WTC11 (cell line): ENCODE measurements around the gene PCSK9. TPM values are rescaled to one million over a fixed set of nuclear protein-coding genes. Genes with fewer than 3 reads are reported as not detected.

Experiments used
- ATAC-seq: fragments of 200-7000 bp; cut with Tn5 transposase; 2 replicates; pipeline ENCODE4 v1.10.0; 2021; ENCODE audit warnings: mild to moderate bottlenecking, moderate library complexity
- CTCF ChIA-PET: fragments of 300-600 bp; sonication (Branson Sonifier 250); formaldehyde crosslinking; loops from one replicate; lab custom pipeline; 2021; ENCODE audit warnings: antibody characterized with exemption; lab: Charles Lee
- POLR2A ChIA-PET: fragments of 350-600 bp; sonication (Branson Sonifier 250); formaldehyde crosslinking; loops from one replicate; lab custom pipeline; 2021; ENCODE audit warnings: antibody characterized with exemption; lab: Charles Lee
- DNase-seq: peaks from one replicate; pipeline ENCODE4 v3.0.0; 2021; ENCODE audit warnings: low spot score
- H3K27ac Mint-ChIP-seq: 2 replicates; pipeline ENCODE4 v1.8.0; 2021; ENCODE audit warnings: mixed read lengths
- H3K27me3 Mint-ChIP-seq: 2 replicates; pipeline ENCODE4 v1.8.0; 2021; ENCODE audit warnings: low read depth, mild to moderate bottlenecking, moderate library complexity, mixed read lengths
- H3K36me3 Mint-ChIP-seq: 2 replicates; pipeline ENCODE4 v1.8.0; 2021; ENCODE audit warnings: mixed read lengths
- H3K4me1 Mint-ChIP-seq: 2 replicates; pipeline ENCODE4 v1.8.0; 2022; ENCODE audit warnings: mixed read lengths
- H3K4me3 Mint-ChIP-seq: 2 replicates; pipeline ENCODE4 v1.8.0; 2021; ENCODE audit warnings: mild to moderate bottlenecking, moderate library complexity, mixed read lengths
- H3K9me3 Mint-ChIP-seq: 2 replicates; pipeline ENCODE4 v1.8.0; 2021; ENCODE audit warnings: mixed read lengths
- CREB1 ChIP-seq: sonication (generic); formaldehyde crosslinking; IDR thresholded peaks from 2 replicates; pipeline ENCODE4 v1.8.0; 2023; ENCODE audit warnings: mild to moderate bottlenecking, missing genetic modification reagents
- ELF4 ChIP-seq: sonication (generic); formaldehyde crosslinking; IDR thresholded peaks from 2 replicates; pipeline ENCODE4 v1.8.1; 2022; ENCODE audit warnings: low read depth, mild to moderate bottlenecking, moderate library complexity, missing genetic modification reagents
- ESRRA ChIP-seq: sonication (generic); formaldehyde crosslinking; IDR thresholded peaks from 2 replicates; pipeline ENCODE4 v1.8.1; 2022; ENCODE audit warnings: mild to moderate bottlenecking, missing genetic modification reagents, borderline replicate concordance
- ETV6 ChIP-seq: sonication (generic); formaldehyde crosslinking; IDR thresholded peaks from 2 replicates; pipeline ENCODE4 v1.8.1; 2022; ENCODE audit warnings: mild to moderate bottlenecking, missing genetic modification reagents
- GRHL2 ChIP-seq: fragments of 250-450 bp; sonication (Bioruptor Pico); IDR thresholded peaks from 2 replicates; pipeline ENCODE4 v1.8.0; 2022; ENCODE audit warnings: mild to moderate bottlenecking, moderate library complexity; ENCODE audit not compliant: insufficient replicate concordance, severe bottlenecking
- GTF2I ChIP-seq: fragments of 250-450 bp; sonication (Bioruptor Pico); conservative IDR thresholded peaks from 2 replicates; pipeline ENCODE4 v1.4.0; 2021; ENCODE audit warnings: mild to moderate bottlenecking
- JAZF1 ChIP-seq: fragments of 250-450 bp; sonication (Bioruptor Pico); IDR thresholded peaks from 2 replicates; pipeline ENCODE4 v1.9.0; 2021; ENCODE audit warnings: moderate library complexity, mild to moderate bottlenecking, inconsistent platforms
- KAT7 ChIP-seq: sonication (generic); formaldehyde crosslinking; IDR thresholded peaks from 2 replicates; pipeline ENCODE4 v1.8.1; 2023; ENCODE audit warnings: missing genetic modification reagents, mild to moderate bottlenecking, borderline replicate concordance
- NFATC4 ChIP-seq: fragments of 250-450 bp; sonication (Bioruptor Pico); IDR thresholded peaks from 2 replicates; pipeline ENCODE4 v1.9.0; 2021; ENCODE audit warnings: mild to moderate bottlenecking
- OVOL2 ChIP-seq: fragments of 250-450 bp; sonication (Bioruptor Pico); IDR thresholded peaks from 2 replicates; pipeline ENCODE4 v1.9.0; 2021; ENCODE audit warnings: mild to moderate bottlenecking, borderline replicate concordance
- PRRX2 ChIP-seq: fragments of 250-450 bp; sonication (Bioruptor Pico); IDR thresholded peaks from 2 replicates; pipeline ENCODE4 v1.8.0; 2021; ENCODE audit warnings: mild to moderate bottlenecking
- SP1 ChIP-seq: sonication (generic); formaldehyde crosslinking; conservative IDR thresholded peaks from 2 replicates; pipeline ENCODE4 v1.8.1; 2022; ENCODE audit warnings: missing genetic modification reagents
- TP53 ChIP-seq: sonication (generic); formaldehyde crosslinking; IDR thresholded peaks from 2 replicates; pipeline ENCODE4 v1.8.1; 2023; ENCODE audit warnings: mild to moderate bottlenecking, missing genetic modification reagents
- ZNF138 ChIP-seq: sonication (generic); formaldehyde crosslinking; conservative IDR thresholded peaks from 2 replicates; pipeline ENCODE4 v1.8.1; 2022; ENCODE audit warnings: mild to moderate bottlenecking, moderate library complexity, missing genetic modification reagents
- ZNF396 ChIP-seq: fragments of 250-450 bp; sonication (Bioruptor Pico); IDR thresholded peaks from 2 replicates; pipeline ENCODE4 v1.8.0; 2021; ENCODE audit warnings: mild to moderate bottlenecking, moderate library complexity, borderline replicate concordance
- total RNA-seq: library from RNA; stranded (reverse); gene quantifications from 3 replicates; pipeline ENCODE4 v1.2.3, GENCODE V29; 2021
- TF ChIP-seq, protein P1 (sequence below): fragments of 250-450 bp; sonication (Bioruptor Pico); conservative IDR thresholded peaks from 2 replicates; pipeline ENCODE4 v1.9.0; 2021; ENCODE audit warnings: mild to moderate bottlenecking
- TF ChIP-seq, protein P2 (sequence below): sonication (generic); formaldehyde crosslinking; conservative IDR thresholded peaks from 2 replicates; pipeline ENCODE4 v1.8.1; 2022; ENCODE audit warnings: mild to moderate bottlenecking, missing genetic modification reagents
- TF ChIP-seq, protein P3 (sequence below): sonication (generic); formaldehyde crosslinking; IDR thresholded peaks from 2 replicates; pipeline ENCODE4 v1.8.0; 2023; ENCODE audit warnings: missing genetic modification reagents, mild to moderate bottlenecking, borderline replicate concordance
- TF ChIP-seq, protein P4 (sequence below): sonication (generic); formaldehyde crosslinking; IDR thresholded peaks from 2 replicates; pipeline ENCODE4 v1.8.1; 2023; ENCODE audit warnings: mild to moderate bottlenecking, moderate library complexity, missing genetic modification reagents
- TF ChIP-seq, protein P5 (sequence below): fragments of 250-450 bp; sonication (Bioruptor Pico); IDR thresholded peaks from 2 replicates; pipeline ENCODE4 v1.8.0; 2021; ENCODE audit warnings: mild to moderate bottlenecking
- TF ChIP-seq, protein P6 (sequence below): sonication (generic); formaldehyde crosslinking; IDR thresholded peaks from 2 replicates; pipeline ENCODE4 v1.8.1; 2023; ENCODE audit warnings: mild to moderate bottlenecking, missing genetic modification reagents, moderate library complexity

PCSK9 gene
- total RNA-seq, 1 experiment from 2014 or later: 73.2 TPM

DNA sequence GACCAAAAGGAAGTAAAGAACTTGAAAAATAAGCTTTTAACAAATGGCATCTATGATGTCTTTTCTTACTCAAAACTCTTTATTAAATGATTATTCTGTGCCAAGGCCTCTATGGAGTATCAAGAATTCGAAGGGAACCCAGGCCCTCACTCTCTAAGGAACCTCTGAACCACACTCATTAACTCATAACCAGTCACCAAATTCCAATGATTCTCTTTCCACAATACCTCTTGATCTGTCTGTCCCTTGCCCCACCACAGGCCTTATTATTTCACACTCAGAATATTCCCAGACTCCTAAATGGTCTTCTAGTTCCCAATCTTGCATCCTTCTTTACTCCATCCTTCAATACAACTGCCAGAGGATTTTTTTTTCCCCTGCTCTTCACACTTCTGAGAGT, 37.0 kb downstream of the PCSK9 start:
- H3K36me3 Mint-ChIP-seq: peaks cover 69% of the 10 kb centered on the region
- TF ChIP-seq, protein P1, sequence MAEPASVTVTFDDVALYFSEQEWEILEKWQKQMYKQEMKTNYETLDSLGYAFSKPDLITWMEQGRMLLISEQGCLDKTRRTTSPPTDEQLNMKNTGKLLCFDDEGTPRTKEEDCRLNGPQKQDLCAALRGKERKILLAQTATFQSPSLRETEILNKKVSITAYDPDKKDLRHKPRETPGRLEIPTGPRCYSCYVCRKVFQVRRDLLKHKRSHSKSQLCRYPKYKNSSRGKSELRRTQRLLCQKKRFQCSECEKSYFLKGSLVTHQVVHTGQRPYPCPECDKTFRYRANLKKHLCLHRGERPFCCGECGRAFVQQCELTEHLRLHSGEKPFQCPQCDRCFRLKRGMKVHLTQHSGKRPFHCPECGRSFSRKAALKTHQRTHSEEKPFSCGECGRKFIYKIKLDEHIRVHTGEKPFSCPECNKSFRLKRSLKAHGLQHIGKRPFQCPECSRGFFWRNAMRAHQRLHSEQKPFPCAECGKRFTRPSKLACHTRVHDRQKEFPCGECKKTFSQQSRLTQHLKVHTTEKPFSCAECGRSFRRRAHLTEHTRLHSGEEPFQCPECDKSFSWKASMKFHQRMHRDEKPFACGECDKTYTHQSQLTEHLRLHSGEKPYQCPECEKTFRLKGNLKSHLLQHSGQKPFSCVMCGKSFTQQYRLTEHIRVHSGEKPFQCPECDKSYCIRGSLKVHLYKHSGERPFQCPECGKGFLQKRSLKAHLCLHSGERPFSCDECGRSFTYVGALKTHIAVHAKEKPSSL (CRISPR knock-in tag): no peak
- TF ChIP-seq, protein P2, sequence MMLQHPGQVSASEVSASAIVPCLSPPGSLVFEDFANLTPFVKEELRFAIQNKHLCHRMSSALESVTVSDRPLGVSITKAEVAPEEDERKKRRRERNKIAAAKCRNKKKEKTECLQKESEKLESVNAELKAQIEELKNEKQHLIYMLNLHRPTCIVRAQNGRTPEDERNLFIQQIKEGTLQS (CRISPR knock-in tag): no peak
- no peak for TF ChIP-seq SP1 (CRISPR knock-in tag)
- no peak for TF ChIP-seq ETV6 (CRISPR knock-in tag)
- TF ChIP-seq OVOL2 (CRISPR knock-in tag): no peak
- TF ChIP-seq, all 79 proteins: peak for 0
- DNase-seq (no peak), ATAC-seq (no peak)
- H3K27me3 Mint-ChIP-seq: no peaks in the 10 kb centered on the region
- no peaks in the 10 kb centered on the region for H3K9me3 Mint-ChIP-seq
- ChIA-PET CTCF (no interaction called here), POLR2A (no interaction called here)
- H3K4me1 Mint-ChIP-seq: no peaks in the 10 kb centered on the region
- H3K4me3 Mint-ChIP-seq: no peak overlapping the region
- H3K27ac Mint-ChIP-seq: no peak overlapping the region

DNA sequence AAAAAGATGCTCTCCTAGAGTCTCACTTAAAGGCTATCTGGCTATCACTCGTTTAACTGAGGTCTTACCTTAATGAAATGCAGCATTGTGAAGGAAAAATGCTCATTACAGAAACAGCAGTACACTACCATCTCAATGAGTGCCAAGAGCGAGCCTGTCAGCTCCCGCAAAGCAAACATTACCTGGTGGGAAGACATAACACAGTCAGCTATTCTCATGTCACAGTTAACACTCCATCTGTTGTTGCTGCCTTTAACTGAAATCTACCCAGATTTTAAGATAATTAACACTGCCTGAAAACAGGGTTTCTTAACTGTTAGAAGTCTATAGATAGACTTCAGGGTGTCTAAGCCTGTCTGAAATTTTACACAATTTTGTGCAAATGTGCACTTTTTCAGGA, 39.1 kb downstream of the PCSK9 start:
- Mint-ChIP-seq H3K27me3 (no peaks in the 10 kb centered on the region), H3K4me3 (no peak overlapping the region), H3K4me1 (no peaks in the 10 kb centered on the region), H3K36me3 (peaks cover 64% of the 10 kb centered on the region), H3K27ac (no peak overlapping the region), H3K9me3 (no peaks in the 10 kb centered on the region)
- ChIA-PET POLR2A (no interaction called here), CTCF (no interaction called here)
- no peak for ATAC-seq
- no peak for TF ChIP-seq ESRRA (CRISPR knock-in tag)
- no peak for TF ChIP-seq GTF2I (CRISPR knock-in tag)
- TF ChIP-seq PRRX2 (CRISPR knock-in tag): no peak
- TF ChIP-seq ZNF138 (CRISPR knock-in tag): no peak
- no peak for TF ChIP-seq CREB1 (CRISPR knock-in tag)
- no peak for TF ChIP-seq ELF4
- DNase-seq: no peak

DNA sequence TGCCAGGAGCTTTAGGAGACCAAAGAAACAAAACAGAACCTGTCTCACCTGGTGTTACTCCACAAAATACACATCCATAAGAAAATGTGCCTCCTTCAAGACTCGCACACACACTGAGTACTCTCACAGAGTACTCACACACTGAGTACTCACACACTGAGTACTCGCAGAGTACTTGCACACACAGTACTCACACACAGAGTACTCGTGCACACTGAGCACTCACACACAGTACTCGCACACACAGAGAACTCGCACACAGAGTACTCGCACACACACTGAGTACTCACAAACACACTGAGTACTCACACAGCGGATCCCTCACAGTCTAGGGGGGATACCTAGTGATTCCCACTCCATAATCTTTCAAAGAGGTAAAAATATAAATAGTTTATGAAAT, 40.3 kb downstream of the PCSK9 start:
- no peaks in the 10 kb centered on the region for H3K4me1 Mint-ChIP-seq
- no peak for DNase-seq
- TF ChIP-seq KAT7 (CRISPR knock-in tag) (no peak), ESRRA (CRISPR knock-in tag) (no peak), GRHL2 (no peak), ZNF396 (CRISPR knock-in tag) (no peak), ZNF138 (CRISPR knock-in tag) (no peak), TP53 (CRISPR knock-in tag) (no peak), NFATC4 (CRISPR knock-in tag) (no peak), JAZF1 (CRISPR knock-in tag) (no peak)
- TF ChIP-seq, protein P3, sequence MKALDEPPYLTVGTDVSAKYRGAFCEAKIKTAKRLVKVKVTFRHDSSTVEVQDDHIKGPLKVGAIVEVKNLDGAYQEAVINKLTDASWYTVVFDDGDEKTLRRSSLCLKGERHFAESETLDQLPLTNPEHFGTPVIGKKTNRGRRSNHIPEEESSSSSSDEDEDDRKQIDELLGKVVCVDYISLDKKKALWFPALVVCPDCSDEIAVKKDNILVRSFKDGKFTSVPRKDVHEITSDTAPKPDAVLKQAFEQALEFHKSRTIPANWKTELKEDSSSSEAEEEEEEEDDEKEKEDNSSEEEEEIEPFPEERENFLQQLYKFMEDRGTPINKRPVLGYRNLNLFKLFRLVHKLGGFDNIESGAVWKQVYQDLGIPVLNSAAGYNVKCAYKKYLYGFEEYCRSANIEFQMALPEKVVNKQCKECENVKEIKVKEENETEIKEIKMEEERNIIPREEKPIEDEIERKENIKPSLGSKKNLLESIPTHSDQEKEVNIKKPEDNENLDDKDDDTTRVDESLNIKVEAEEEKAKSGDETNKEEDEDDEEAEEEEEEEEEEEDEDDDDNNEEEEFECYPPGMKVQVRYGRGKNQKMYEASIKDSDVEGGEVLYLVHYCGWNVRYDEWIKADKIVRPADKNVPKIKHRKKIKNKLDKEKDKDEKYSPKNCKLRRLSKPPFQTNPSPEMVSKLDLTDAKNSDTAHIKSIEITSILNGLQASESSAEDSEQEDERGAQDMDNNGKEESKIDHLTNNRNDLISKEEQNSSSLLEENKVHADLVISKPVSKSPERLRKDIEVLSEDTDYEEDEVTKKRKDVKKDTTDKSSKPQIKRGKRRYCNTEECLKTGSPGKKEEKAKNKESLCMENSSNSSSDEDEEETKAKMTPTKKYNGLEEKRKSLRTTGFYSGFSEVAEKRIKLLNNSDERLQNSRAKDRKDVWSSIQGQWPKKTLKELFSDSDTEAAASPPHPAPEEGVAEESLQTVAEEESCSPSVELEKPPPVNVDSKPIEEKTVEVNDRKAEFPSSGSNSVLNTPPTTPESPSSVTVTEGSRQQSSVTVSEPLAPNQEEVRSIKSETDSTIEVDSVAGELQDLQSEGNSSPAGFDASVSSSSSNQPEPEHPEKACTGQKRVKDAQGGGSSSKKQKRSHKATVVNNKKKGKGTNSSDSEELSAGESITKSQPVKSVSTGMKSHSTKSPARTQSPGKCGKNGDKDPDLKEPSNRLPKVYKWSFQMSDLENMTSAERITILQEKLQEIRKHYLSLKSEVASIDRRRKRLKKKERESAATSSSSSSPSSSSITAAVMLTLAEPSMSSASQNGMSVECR (CRISPR knock-in tag): no peak
- TF ChIP-seq, protein P4, sequence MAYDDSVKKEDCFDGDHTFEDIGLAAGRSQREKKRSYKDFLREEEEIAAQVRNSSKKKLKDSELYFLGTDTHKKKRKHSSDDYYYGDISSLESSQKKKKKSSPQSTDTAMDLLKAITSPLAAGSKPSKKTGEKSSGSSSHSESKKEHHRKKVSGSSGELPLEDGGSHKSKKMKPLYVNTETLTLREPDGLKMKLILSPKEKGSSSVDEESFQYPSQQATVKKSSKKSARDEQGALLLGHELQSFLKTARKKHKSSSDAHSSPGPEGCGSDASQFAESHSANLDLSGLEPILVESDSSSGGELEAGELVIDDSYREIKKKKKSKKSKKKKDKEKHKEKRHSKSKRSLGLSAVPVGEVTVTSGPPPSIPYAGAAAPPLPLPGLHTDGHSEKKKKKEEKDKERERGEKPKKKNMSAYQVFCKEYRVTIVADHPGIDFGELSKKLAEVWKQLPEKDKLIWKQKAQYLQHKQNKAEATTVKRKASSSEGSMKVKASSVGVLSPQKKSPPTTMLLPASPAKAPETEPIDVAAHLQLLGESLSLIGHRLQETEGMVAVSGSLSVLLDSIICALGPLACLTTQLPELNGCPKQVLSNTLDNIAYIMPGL (CRISPR knock-in tag): no peak
- TF ChIP-seq, protein P5, sequence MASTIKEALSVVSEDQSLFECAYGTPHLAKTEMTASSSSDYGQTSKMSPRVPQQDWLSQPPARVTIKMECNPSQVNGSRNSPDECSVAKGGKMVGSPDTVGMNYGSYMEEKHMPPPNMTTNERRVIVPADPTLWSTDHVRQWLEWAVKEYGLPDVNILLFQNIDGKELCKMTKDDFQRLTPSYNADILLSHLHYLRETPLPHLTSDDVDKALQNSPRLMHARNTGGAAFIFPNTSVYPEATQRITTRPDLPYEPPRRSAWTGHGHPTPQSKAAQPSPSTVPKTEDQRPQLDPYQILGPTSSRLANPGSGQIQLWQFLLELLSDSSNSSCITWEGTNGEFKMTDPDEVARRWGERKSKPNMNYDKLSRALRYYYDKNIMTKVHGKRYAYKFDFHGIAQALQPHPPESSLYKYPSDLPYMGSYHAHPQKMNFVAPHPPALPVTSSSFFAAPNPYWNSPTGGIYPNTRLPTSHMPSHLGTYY: no peak
- TF ChIP-seq, protein P6, sequence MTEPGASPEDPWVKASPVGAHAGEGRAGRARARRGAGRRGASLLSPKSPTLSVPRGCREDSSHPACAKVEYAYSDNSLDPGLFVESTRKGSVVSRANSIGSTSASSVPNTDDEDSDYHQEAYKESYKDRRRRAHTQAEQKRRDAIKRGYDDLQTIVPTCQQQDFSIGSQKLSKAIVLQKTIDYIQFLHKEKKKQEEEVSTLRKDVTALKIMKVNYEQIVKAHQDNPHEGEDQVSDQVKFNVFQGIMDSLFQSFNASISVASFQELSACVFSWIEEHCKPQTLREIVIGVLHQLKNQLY: no peak
- no peak for ATAC-seq
- no peak overlapping the region for H3K4me3 Mint-ChIP-seq
- H3K9me3 Mint-ChIP-seq: no peaks in the 10 kb centered on the region
- no peaks in the 10 kb centered on the region for H3K27me3 Mint-ChIP-seq
- H3K27ac Mint-ChIP-seq: peak overlapping the region; percentile 69; the same call in 1 of the 2 replicates
- ChIA-PET POLR2A (interaction anchor here (1.0 kb wide), 1 partner anchor 10 kb away, joined by 3 read pairs; no protein-coding TSS in a partner anchor), CTCF (no interaction called here)
- H3K36me3 Mint-ChIP-seq: peaks cover 67% of the 10 kb centered on the region
